K562 (cell line): Measurements from ENCODE around the gene FMNL3. TPM values are rescaled to one million over a fixed set of nuclear protein-coding genes. Genes with fewer than 3 reads are reported as not detected.

Experiments used
- ATF6 ChIP-seq: sonication (generic); formaldehyde crosslinking; IDR thresholded peaks from 2 replicates; pipeline ENCODE4 v1.4.0; 2020; ENCODE audit warnings: mild to moderate bottlenecking, missing genetic modification reagents
- ATF7 ChIP-seq: fragments of 450-650 bp; IDR thresholded peaks from 2 replicates; pipeline ENCODE4 v1.7.1; 2014; ENCODE audit warnings: mild to moderate bottlenecking, moderate library complexity
- CXXC5 ChIP-seq: fragments of 250-450 bp; sonication (Bioruptor Pico); IDR thresholded peaks from 2 replicates; pipeline ENCODE4 v1.8.0; 2022; ENCODE audit warnings: inconsistent platforms, mild to moderate bottlenecking, moderate library complexity
- EP300 ChIP-seq: IDR thresholded peaks from 2 replicates; pipeline ENCODE4 v1.6.1; 2012; ENCODE audit warnings: low read length, improper control_type of control experiment
- EWSR1 ChIP-seq: fragments of 450-650 bp; IDR thresholded peaks from 2 replicates; pipeline ENCODE4 v1.6.1; 2018; ENCODE audit warnings: borderline replicate concordance, mild to moderate bottlenecking, low read depth, moderate library complexity; ENCODE audit not compliant: partially characterized antibody
- EZH2 ChIP-seq: IDR thresholded peaks from 2 replicates; pipeline ENCODE4 v1.6.1; 2012; ENCODE audit warnings: low read depth, mild to moderate bottlenecking, inconsistent platforms, low read length, borderline replicate concordance
- FOSL1 ChIP-seq: fragments of 200-800 bp; sonication (Bioruptor generic); conservative IDR thresholded peaks from 2 replicates; pipeline ENCODE4 v1.6.1; 2016; ENCODE audit warnings: missing genetic modification characterization, missing compliant biosample characterization
- FOXP1 ChIP-seq: sonication (generic); formaldehyde crosslinking; IDR thresholded peaks from 2 replicates; pipeline ENCODE4 v1.8.0; 2022; ENCODE audit warnings: mild to moderate bottlenecking, missing genetic modification reagents
- HES1 ChIP-seq: fragments of 450-650 bp; IDR thresholded peaks from 2 replicates; pipeline ENCODE4 v1.6.1; 2016; ENCODE audit warnings: low read depth, mild to moderate bottlenecking, moderate library complexity
- LCOR ChIP-seq: sonication (generic); formaldehyde crosslinking; IDR thresholded peaks from 2 replicates; pipeline ENCODE4 v1.8.0; 2022; ENCODE audit warnings: mild to moderate bottlenecking, missing genetic modification reagents
- MAX ChIP-seq: sonication (generic); formaldehyde crosslinking; IDR thresholded peaks from 2 replicates; pipeline ENCODE4 v1.9.0; 2022; ENCODE audit warnings: mild to moderate bottlenecking, missing genetic modification reagents
- MEIS2 ChIP-seq: fragments of 450-650 bp; IDR thresholded peaks from 2 replicates; pipeline ENCODE4 v1.6.1; 2014; ENCODE audit warnings: mild to moderate bottlenecking; ENCODE audit not compliant: partially characterized antibody
- NR1H2 ChIP-seq: sonication (generic); formaldehyde crosslinking; IDR thresholded peaks from 2 replicates; pipeline ENCODE4 v1.4.0; 2020; ENCODE audit warnings: mild to moderate bottlenecking, missing genetic modification reagents
- PBX2 ChIP-seq, 2 experiments: IDR thresholded peaks in 1 of 2; conservative IDR thresholded peaks in 1 of 2; 2 replicates each; pipeline ENCODE4 v1.6.1; 2016; ENCODE audit warnings: low read depth in 2 of 2, mild to moderate bottlenecking in 1 of 2, missing compliant biosample characterization in 1 of 2, missing genetic modification characterization in 1 of 2, moderate library complexity in 1 of 2
- RAD51 ChIP-seq: fragments of 450-650 bp; IDR thresholded peaks from 2 replicates; pipeline ENCODE4 v1.7.1; 2016; ENCODE audit warnings: low read depth, mild to moderate bottlenecking, borderline replicate concordance
- RCOR1 ChIP-seq, 2 experiments: IDR thresholded peaks; 2 replicates each; pipeline ENCODE4 v1.6.1; 2012; ENCODE audit warnings: low read depth in 2 of 2, low read length in 2 of 2, borderline replicate concordance in 1 of 2, improper control_type of control experiment in 1 of 2
- SOX6 ChIP-seq: fragments of 450-650 bp; IDR thresholded peaks from 2 replicates; pipeline ENCODE4 v1.6.1; 2014; ENCODE audit warnings: mild to moderate bottlenecking
- TAF15 ChIP-seq: fragments of 200-400 bp; formaldehyde crosslinking; IDR thresholded peaks from 2 replicates; pipeline ENCODE4 v1.6.1; 2017; ENCODE audit warnings: mild to moderate bottlenecking, low read depth, low read length, moderate library complexity
- VEZF1 ChIP-seq: fragments of 200-800 bp; sonication (Bioruptor generic); IDR thresholded peaks from 2 replicates; pipeline ENCODE4 v1.6.1; 2017; ENCODE audit warnings: missing genetic modification characterization, missing compliant biosample characterization
- ZC3H8 ChIP-seq: fragments of 450-650 bp; IDR thresholded peaks from 2 replicates; pipeline ENCODE4 v1.6.1; 2017
- ZNF134 ChIP-seq: fragments of 250-450 bp; sonication (Bioruptor Pico); conservative IDR thresholded peaks from 2 replicates; pipeline ENCODE4 v1.4.0; 2020
- ZNF586 ChIP-seq: fragments of 450-650 bp; formaldehyde crosslinking; conservative IDR thresholded peaks from 2 replicates; pipeline ENCODE4 v1.4.0; 2020; ENCODE audit warnings: mild to moderate bottlenecking, moderate library complexity
- polyA plus RNA-seq, 8 experiments: library from polyadenylated mRNA; depleted of rRNA in 4 of 8; stranded (reverse) in 5 of 8; unstranded in 3 of 8; fragments of >200 nt; fragmentation: Nextera tagmentation in 2 of 8; fragmentation: Illumina TruSeq in 1 of 8; extraction: Ambion mirVana in 2 of 8; extraction: Trizol in 1 of 8; gene quantifications; 2 replicates each; pipeline versions ENCODE4 v1.2.1 to v1.2.3, GENCODE V29; 2011 to 2014; ENCODE audit warnings: inconsistent platforms in 1 of 8, missing spikeins in 1 of 8
- total RNA-seq, 7 experiments: library from RNA; depleted of rRNA in 6 of 7; stranded (reverse); fragments of >200 nt in 6 of 7; fragmentation: Illumina TruSeq in 2 of 7; extraction: Trizol in 2 of 7; gene quantifications; 2 replicates each; pipeline versions ENCODE4 v1.2.1 to v1.2.3, GENCODE V29; 2011 to 2021; ENCODE audit warnings: low replicate concordance in 1 of 7

FMNL3 gene
- total and polyA plus RNA-seq, 9 of the 15 experiments (the other 6 are each of a cell fraction or from before 2014, with no cell fraction given) = 0.49 to 14.4 (median 6.8) TPM

- TF ChIP-seq ATF7 (peak; percentile 94), PBX2 (CRISPR knock-in tag; IDR thresholded peaks at IDR 0.05; ENCODE audit: low read depth) (no peak), PBX2 (tag; conservative IDR thresholded peaks at IDR 0.05; ENCODE audit: low read depth) (0 out of 2 replicates have a peak, but pooled peaks have one; percentile 16), TAF15 (no peak), FOXP1 (no peak), ZC3H8 (no peak), EWSR1 (no peak), NR1H2 (CRISPR knock-in tag) (no peak), FOSL1 (tag) (peak; percentile 53; the same call in 1 of the 2 replicates), EZH2 (no peak), MEIS2 (peak; percentile 58), HES1 (peak; percentile 21; the same call in 1 of the 2 replicates), CXXC5 (CRISPR knock-in tag) (peak; percentile 55), LCOR (peak; percentile 84), ZNF586 (no peak), RAD51 (peak; percentile 8; the same call in 1 of the 2 replicates), SOX6 (peak; percentile 73), ZNF134 (CRISPR knock-in tag) (peak; percentile 65; the same call in 1 of the 2 replicates), MAX (CRISPR knock-in tag) (peak; percentile 22; the same call in 1 of the 2 replicates), RCOR1 (IDR thresholded peaks at IDR 0.05; ENCODE audit: borderline replicate concordance in 1 of 2, low read depth in 2 of 2, low read length in 2 of 2) (peak in 1 of 2 experiments; percentile 82; a peak in 1 of 4 replicates), ATF6 (CRISPR knock-in tag) (no peak), EP300 (peak; percentile 53; the same call in 1 of the 2 replicates), VEZF1 (peak; percentile 40; the same call in 1 of the 2 replicates)
Measured at GRCh38 chr12:49730568-49731101, 23.4 kb upstream of the FMNL3 start (continued).
